Tongue (tissue), 2 donors: Measurements from ENCODE around the gene ATP11A. TPM values are rescaled to one million over a fixed set of nuclear protein-coding genes. Genes with fewer than 3 reads are reported as not detected.
A peak's percentile ranks its signal among the peaks of the same experiment; 100 is the strongest.

Experiments
- DNase-seq: peaks from one replicate; pipeline ENCODE4 v3.0.0-alpha.2; 2015
- total RNA-seq: library from RNA; depleted of rRNA; stranded (reverse); fragments of >200 nt; gene quantifications from one replicate; pipeline ENCODE4 v1.2.3, GENCODE V29; 2014

Gene ATP11A
- total RNA-seq, 1 donor from 2014 or later: 38.0 TPM

DNA sequence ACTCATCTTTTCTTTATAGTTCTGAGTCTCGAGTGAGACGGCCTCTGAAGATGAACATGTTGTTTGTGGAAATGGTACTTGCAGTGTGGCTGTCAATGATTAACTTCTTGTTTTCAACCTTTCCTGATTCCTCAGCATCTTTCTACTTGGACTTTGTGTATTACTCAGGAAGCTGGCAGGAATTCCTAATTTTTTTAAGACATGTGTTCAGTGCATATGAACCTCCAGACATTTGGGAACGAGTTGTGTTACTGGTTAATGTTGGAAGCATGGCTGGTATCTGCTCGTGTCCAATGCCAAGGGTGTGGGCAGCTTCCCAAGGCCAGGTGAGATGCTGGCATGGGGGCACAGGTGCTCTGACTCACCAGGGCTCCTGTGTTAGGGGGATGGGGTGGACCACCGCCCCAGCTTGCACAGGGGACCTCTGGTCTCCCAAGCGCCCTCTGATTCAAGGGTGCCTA, 218.1 kb downstream of the ATP11A start:
- no peak for DNase-seq

DNA sequence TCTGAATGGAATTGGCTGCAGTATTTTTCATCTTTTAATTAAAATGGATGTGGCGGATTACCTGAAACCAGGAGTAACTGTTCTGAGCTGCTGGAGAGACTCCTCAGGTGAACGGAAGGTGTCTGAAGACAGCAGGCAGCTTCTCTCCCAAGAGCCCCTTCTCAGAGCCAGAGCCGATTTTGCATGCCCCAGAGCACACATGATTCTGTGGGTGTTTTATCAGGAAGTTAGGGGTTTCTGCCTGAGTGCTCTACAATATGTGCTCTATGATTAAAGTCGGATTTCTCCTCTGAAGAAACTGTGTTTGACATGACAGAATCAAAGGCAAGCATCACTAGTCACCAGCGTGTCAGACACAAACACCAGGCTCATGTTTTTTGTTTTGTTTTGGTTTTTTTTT, 218.5 kb downstream of the ATP11A start:
- no peak for DNase-seq

DNA sequence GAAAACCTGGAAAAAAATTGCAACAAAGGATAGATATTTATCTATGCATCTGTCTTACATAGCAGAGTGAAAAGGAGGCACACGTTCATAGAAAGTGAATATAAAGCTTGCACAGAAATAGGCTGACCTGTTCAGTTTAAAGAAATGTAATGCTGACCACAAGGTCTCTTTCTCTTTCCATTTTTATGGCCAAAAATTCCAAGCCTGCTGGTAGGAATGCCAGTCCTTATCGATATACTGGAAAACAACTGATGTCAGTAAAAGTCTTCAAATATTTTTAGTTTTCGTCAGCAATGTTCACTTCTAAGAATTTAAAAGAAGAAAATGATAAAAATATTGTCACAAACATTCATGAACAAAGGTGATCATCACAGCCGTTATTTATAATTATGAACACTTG, 220.2 kb downstream of the ATP11A start:
- no peak for DNase-seq

DNA sequence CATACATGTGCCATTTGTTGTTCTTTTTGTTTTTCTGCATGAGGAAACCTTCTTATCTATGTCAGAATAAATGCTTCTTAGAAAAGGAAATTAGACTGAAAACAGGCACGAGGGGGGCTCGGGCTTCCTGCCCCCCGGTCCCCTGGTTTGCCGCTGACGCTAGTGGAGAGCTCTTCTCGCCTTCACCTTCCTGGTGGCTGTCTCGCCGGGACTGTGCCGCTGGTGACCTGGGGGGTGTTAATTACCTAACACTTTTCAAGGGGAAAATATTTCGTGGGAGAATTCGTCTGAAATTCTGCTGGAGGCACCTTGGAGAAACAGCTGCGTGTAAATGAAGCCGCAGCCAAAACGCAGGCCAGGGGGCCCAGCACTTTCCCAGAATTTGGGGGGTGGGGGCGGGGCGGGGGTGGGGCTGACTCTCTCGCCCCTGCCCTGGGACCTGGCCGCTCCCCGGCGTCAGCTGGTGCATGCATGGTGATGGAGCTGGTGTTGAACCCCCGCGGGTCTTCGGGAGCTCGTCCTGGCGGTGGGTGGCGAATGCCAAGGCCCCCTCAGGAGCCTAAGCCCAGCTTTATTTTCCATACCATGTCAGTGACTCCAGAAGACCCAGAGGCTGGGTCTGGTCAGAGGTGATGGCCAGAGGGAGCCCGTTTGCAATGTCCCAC, 220.9 kb downstream of the ATP11A start:
- no peak for DNase-seq

DNA sequence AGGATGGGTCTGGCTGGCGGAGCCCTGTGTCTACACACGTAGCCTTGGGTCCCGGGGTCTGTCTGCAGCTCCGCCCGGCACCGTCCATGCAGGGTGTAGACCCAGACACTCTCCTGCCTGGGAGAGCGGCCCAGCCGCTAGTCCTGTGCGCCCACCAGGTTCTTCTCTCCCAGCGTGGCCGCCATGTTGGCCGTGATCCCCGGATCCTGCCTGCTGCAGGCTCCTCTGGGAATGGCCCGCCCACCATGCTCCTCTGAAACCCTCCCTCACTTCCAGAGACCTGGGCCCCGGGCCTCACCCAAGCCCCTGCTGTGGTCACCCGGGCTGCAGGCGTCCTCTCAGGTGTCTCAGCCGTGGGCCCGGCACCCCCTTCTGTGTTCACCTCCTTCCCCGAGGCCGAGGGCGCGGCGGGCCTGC, 221.5 kb downstream of the ATP11A start:
- no peak for DNase-seq

DNA sequence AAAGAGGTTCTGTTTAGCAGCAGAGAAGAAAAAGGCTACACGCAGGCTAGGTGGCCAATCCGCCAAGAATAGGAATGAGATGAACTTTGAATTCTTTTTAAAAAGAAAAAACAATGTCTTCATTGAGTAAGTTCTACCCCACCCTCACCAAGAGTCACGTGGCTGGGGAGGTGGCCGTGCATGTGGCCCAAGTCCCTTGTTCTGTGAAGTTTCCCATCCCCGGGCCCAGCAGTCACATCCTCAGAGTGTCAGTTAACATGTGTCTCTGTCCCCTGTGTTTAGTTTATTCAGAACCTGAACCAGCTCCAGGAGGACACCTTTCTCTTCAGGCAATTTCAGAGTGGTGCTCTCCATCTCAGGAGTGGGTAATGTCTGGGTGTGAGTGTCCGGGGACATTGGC, 222.0 kb downstream of the ATP11A start:
- DNase-seq: no peak

DNA sequence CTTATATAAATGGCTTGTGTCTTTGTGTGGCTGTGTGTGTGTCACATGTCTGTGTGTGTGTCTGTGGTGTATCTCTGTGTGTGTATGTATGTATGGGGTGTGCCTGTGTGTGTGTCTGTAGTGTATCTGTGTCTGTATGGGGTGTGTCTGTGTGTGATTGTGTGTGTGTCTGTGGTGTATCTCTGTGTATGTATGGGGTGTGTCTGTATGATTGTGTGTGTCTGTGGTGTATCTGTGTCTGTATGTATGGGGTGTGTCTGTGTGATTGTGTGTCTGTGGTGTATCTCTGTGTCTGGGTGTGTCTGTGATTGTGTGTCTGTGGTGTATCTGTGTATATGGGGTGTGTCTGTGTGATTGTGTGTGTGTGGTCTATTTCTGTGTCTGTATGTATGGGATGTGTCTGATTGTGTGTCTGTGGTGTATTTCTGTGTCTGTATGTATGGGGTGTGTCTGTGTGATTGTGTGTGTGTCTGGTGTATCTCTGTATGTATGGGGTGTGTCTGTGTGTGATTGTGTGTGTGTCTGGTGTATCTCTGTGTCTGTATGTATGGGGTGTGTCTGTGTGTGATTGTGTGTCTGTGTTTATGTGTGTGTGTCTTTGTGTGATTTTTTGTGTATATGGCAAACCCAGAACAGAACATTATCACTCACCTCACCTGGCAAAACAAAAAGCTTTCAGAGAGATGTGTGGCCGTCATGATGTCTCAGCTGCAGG, 223.0 kb downstream of the ATP11A start:
- DNase-seq: no peak

DNA sequence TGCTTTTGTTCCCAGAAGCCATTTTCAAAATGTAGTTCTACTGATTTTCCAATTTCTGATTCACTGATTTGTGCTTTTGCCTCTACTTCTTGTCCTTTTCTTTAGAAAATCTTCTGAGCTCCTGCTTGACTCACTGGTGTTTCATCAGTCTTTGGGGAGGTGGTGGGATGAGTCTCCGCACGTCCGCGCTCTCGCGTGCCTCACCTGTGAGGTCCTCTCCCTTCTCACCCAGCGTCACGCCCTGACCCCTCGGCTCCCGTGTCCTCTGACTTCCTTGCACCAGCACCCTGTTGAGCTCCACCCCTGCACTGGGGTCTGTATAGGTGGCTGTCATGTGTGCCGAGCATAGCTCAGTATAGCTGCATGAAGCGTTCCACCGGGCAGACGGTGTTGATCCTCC, 226.5 kb downstream of the ATP11A start:
- DNase-seq: no peak

DNA sequence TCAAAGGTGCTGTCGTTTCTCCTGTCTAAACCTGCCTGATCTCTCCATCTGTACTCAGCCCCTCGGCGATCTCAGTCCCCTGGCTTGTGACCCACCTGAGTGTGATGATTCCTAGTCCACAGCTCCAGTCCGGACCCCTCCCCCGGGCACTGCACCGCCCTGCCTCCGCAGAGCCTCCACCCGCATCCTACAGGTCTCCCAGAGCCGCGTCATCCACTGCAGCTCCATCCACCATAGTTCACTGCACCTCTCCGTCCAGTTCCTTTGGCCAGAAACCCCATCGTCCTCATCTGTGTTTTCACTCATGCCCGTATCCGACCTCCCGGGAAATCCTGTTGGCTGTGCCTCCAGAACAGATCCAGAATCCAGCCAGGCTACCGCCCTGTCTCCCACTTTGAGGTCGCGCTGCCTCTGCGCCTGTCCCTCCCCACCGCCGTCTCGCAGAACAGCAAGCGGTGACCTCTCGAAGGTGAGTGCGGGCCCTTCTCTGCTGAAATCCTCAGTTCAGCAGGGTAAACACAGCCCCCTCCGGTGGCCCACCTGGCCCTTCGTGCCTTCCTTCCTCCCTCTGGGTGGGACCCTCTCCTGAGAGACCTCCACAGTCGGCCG, 227.3 kb downstream of the ATP11A start:
- DNase-seq: no peak

DNA sequence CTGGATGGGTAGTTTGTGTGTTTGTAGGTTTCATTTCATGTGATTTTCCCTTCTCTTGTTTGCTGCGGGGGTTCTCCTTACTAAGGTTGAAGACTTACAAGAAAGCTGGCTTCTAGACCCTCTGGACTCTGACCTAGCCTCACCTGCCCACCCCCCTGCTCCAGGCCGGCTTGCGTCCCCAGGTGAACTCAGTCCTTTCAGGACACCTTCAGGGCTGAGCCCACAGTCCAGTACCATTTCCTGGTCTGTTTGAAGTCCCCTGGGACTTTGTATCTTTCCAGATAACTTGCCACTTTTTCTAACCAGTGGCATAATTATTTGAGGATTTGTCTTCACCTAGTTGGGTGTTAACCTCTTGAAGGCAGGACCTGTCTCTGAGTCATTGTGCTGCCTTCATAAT, 227.9 kb downstream of the ATP11A start:
- no peak for DNase-seq

DNA sequence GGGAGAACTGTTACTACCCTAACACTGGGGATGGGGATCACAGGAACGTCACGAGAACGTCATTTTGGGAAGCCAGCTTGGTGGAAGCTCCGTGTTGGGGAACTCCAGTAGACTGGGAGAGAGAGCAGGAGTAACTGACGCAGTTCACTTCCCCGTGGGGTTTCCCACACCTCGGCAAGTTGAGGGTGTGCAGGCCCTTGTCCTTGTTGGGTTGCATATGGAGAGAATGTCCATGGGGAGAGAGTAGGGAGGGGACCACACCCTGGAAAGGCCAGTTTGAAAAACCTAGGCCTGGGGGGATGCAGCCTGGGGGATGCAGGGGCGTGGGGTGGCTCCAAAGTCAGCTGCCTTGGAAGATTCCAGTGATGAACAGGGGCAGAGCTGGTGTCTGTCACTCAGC, 228.4 kb downstream of the ATP11A start:
- no peak for DNase-seq

DNA sequence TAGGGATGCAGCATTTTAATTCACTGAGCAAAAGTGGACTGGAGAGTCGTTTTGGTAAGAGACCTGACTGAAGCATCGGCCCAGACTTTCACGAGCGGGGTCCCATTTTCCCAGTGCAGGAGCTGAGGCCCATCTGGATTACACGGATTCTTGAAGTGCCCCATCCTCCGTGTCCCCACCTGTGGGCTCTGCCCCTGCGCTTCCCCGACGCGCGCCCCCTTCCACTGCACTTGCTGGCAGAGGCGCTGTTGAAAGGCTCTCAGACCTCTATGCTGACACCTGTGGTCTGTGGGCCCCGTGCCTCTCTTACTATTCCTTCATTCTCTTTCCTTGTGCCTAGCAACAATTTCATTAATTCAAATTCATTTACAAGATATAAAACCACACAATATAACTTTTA, 228.9 kb downstream of the ATP11A start:
- no peak for DNase-seq

DNA sequence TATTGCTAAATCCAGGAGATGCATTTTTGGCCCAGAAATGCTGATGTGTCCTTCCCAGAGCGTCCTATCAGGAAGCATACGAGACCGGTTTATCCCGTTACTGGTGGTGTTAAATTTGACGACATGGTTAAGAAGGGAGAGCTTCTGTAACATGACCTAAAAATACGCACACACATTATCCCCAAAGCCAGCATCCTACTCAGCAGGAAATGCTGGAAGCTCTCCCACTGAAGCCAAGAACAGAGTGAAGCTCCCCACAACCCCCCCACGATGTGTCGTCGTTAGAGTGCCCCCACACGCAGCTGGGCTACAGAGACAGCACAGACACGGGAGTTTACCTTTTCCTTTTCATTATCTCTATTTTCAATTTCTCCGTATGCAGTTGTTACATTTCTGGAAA, 234.1 kb downstream of the ATP11A start:
- no peak for DNase-seq

DNA sequence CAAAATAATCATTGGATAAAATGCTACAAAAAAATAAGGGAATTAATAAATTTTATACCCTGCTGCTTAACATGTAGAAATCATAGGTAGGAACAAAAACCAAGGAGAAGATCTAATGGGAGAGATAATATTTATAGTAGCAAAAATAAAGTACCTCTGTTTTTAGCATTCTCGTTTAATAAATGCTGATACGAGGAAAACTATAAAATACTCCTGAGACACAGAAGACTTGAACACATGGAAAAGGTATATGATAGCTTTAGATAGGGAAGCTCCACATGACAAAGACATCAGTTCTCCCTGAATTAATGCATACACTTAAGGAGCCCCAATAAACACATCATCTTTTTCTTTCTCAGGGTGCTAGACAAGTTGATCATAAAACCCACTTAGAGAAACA, 234.5 kb downstream of the ATP11A start:
- DNase-seq: no peak

DNA sequence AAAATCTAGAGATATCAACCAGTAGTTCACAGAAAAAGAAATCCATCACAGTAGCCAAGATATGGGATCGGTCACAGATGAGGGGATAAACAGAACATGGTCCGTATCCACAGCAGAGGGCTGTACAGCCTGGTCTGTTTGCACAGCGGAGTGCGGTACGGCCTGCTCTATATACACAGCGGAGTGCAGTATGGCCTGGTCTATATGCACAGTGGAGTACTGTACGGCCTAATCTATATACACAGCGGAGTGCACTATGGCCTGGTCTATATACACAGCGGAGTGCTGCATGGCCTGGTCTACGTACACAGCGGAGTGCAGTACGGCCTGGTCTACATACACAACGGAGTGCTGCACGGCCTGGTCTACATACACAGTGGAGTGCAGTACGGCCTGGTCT, 236.2 kb downstream of the ATP11A start:
- DNase-seq: no peak

DNA sequence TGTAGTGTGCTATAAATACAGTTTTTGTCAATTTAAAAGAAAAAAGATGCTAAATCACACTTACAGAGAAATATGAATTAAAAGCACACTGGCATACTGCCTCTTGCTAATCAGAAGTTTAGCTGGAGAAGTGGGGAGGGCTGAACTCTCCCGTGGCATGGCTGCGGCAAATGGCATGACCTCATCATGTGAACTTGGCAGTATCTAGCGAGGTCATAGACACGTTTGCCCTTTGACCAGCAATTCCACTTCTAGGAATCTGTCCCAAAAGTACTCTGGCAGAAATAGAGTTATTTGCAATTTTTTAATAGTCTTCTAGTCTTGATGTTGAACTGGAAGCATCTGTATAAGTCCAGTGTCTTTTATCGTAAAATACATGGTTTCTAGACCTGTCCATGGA, 237.2 kb downstream of the ATP11A start:
- no peak for DNase-seq

DNA sequence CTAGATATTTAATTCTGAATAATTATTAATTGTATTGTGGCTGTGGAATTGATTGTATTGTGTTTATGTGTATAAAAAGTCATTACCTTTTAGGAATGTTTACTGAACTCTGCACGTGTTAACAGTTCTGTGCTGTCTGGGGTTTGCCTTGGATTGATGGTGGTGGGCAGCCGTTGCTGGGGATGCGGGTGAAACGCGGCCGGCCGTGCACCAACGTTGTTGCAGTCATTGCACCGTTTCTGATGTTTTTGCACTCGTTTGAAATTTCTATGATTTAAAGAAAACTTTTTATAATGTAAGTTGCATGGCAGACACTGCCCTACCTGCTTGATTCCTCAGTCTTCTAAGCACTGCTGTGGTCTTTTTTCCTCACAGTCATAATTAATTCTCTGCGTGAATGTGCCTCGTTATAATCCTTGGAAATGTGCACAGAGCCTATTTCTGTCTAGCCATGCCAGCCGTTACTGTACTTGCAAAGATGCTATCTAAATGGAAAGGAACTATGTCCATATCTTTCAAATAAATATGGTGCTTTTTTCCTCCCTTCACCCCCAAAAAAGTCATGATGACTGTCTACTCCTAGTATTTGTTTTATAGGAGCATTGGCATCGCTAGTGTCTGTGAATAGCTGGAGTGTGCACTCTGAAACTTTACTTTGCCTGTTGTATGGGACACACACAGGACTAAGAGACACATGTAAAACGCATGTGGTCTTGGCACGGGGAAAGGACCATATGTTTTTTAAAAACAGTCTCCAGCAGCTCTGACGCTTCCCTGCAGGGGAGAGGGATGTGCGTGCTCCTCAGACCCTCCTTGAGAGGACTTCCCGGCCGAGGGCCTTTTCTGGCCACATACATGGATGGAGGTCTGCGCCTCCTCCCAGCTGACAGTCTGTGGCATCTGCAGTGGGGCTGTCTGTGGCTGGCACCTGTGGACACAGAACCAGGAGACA, 238.5 kb downstream of the ATP11A start:
- DNase-seq: peak; percentile 57

DNA sequence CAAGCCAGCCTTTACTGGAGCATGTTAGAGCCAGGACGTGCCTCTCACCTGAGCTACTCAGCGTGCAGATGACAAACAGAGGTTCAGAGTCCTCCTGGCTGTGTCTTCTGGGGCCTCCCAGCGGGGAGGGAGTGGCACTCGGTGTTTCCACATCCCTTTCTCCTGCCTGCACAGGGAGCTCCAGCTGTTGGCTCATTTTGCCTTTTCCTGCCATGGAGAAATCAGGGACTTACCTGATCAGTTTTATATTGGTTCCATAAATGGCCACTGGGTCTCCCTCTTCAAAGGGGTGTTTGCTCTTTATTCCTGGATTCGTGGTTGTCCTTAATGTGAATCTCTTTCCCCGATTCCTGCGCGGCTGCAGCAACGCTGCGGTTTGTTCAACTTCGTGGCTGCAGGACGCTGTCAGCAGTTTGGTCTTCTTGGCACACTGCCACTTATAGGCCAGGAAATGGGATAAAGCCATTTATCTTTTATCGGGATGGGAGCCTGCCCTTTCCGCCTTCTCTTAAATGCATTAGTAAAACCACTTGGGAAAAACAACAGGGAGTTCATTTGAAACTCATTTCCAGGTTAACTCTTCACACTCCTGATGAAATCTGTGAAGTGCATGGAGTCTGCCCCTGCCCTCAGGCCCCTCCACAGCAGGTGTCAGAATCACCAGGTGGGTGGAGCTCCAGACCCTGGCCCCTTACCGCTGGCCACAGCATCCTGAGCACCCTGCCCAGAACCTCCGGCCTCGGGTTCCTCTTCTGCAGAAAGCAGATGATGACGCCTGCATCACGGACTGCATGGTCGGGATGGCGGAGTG, 239.3 kb downstream of the ATP11A start:
- DNase-seq: peak; percentile 51

DNA sequence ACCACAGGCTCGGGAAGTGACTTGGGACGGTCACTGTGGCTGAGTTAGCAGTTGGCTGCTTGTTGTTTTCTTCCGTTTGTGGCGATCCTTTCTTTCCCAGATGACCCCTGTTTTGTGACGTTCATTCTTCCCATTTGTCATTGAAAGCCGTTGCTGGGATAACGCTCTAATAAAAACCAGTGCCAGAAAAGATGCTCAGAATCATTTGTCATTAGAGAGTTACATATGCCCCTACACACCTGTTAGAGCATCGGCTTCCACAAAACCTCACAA, 239.9 kb downstream of the ATP11A start:
- DNase-seq: no peak

DNA sequence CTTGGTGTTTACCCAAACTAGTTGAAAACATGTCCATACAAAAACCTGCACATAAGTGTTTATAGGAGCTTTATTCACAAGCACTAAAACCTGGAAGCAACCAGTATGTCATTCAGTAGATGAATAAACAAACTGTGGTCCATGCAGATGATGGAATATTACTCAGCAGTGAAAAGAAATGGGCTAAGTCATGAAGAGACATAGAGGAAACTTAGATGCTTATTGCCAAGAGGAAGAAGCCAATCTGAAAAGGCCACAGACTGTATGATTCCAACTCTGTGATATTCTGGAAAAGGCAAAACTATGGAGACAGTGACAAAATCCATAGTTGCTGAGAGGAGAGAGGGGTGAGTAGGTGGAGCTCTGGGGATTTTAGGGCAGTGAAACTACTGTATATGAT, 240.4 kb downstream of the ATP11A start:
- no peak for DNase-seq

DNA sequence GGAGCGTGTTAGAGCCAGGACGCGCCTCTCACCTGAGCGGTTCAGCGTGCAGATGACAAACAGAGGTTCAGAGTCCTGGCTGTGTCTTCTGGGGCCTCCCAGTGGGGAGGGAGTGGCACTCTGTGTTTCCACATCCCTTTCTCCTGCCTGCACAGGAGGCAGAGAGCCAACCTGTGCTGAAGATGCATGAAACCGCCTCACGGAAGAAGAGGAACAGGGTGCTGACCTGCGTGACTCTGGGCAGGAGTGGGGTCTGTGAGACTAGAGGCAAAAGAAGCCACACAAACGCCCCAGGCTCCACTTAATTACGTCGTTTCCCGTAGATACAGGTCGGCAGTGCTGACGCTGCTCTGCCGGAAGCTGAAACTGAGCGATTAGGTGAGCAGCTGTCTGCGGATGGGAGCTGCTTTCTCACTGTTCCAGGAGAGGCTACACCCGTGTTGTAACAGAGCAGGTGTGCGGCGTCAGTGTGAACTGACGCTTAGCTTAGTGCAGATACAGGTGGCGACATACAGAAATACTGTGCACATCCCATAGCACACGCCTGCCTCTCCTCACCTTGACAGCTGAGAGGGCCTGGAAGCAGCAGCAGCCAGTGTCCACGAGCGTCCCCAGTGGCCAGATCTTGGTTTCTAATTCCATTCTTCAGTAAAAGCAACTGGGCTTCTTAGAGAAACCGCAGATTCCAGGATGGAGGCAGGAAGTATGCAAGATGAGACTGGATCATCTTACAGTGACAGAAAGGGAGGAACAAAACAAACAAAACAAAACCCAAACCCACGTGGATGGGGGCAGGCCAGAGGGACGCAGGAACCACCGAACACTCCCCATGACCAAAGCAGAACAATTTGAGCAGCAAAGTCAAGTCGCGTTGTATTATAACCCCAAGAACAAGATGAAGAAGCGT, 241.4 kb downstream of the ATP11A start:
- DNase-seq: peak; percentile 86
